ENCODE data around the gene GRID2IP. TPM values are rescaled to one million over a fixed set of nuclear protein-coding genes. Genes with fewer than 3 reads are reported as not detected.
"Not testable (repeated sequence)": the region's sequence is repeated elsewhere in the genome, so short reads cannot be mapped to it uniquely, and the experiment has no call there.

The GRID2IP gene
- total and polyA plus RNA-seq, 3 donors from 2014 or later = 0.34 to 1.9 (median 1.1) TPM

GRCh38 chr7:6476596-6477317 lies 74.5 kb downstream of the GRID2IP start:
- Histone ChIP-seq H3K4me1 (peaks cover 18% of the 10 kb centered on the region), H3K36me3 (ENCODE audit: low read depth, missing control alignments) (no peaks in the 10 kb centered on the region), H3K4me3 (no peak overlapping the region), H3K9me3 (no peaks in the 10 kb centered on the region), H3K27ac (no peak overlapping the region), H3K27me3 (no peaks in the 10 kb centered on the region)
- TF ChIP-seq, protein P1, sequence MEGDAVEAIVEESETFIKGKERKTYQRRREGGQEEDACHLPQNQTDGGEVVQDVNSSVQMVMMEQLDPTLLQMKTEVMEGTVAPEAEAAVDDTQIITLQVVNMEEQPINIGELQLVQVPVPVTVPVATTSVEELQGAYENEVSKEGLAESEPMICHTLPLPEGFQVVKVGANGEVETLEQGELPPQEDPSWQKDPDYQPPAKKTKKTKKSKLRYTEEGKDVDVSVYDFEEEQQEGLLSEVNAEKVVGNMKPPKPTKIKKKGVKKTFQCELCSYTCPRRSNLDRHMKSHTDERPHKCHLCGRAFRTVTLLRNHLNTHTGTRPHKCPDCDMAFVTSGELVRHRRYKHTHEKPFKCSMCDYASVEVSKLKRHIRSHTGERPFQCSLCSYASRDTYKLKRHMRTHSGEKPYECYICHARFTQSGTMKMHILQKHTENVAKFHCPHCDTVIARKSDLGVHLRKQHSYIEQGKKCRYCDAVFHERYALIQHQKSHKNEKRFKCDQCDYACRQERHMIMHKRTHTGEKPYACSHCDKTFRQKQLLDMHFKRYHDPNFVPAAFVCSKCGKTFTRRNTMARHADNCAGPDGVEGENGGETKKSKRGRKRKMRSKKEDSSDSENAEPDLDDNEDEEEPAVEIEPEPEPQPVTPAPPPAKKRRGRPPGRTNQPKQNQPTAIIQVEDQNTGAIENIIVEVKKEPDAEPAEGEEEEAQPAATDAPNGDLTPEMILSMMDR (IDR thresholded peaks at IDR 0.05) = no peak
- no peak for TF ChIP-seq POLR2A (IDR thresholded peaks at IDR 0.05)
- intact Hi-C loops (cut with DNase I; ENCODE audit: low total_unique reads) = no loop called here
- DNase-seq = no peak
- WGBS, 2 donors = 67 to 72% methylated on average over 6 to 7 of the region's 7 CpGs

GRCh38 chr7:6475433-6476186 lies 75.7 kb downstream of the GRID2IP start:
- H3K27me3 ChIP-seq = no peaks in the 10 kb centered on the region
- H3K27ac ChIP-seq = no peak overlapping the region
- H3K4me1 ChIP-seq = peaks cover 17% of the 10 kb centered on the region
- intact Hi-C loops (cut with DNase I; ENCODE audit: low total_unique reads) = no loop called here
- DNase-seq = no peak
- no peaks in the 10 kb centered on the region for H3K9me3 ChIP-seq
- WGBS, 2 donors = 87 to 91% methylated on average over 3 of the region's 3 CpGs
- no peak overlapping the region for H3K4me3 ChIP-seq
- H3K36me3 ChIP-seq (ENCODE audit: low read depth, missing control alignments) = no peaks in the 10 kb centered on the region
- TF ChIP-seq POLR2A (IDR thresholded peaks at IDR 0.05) = no peak
- TF ChIP-seq, protein P1 (IDR thresholded peaks at IDR 0.05) = no peak

- Histone ChIP-seq H3K4me3 (no peak overlapping the region), H3K27me3 (no peaks in the 10 kb centered on the region), H3K4me1 (no peaks in the 10 kb centered on the region), H3K36me3 (ENCODE audit: low read depth, missing control alignments) (no peaks in the 10 kb centered on the region), H3K9me3 (no peaks in the 10 kb centered on the region), H3K27ac (no peak overlapping the region)
- no peak for DNase-seq
- intact Hi-C loops (cut with DNase I; ENCODE audit: low total_unique reads) = no loop called here
- WGBS, 2 donors = 89 to 94% methylated on average over 8 of the region's 8 CpGs
- TF ChIP-seq, protein P1 (IDR thresholded peaks at IDR 0.05) = no peak
- no peak for TF ChIP-seq POLR2A (IDR thresholded peaks at IDR 0.05)
Observed at GRCh38 chr7:6465862-6466261, 85.4 kb downstream of the GRID2IP start.

- H3K4me3 ChIP-seq; H3K27ac ChIP-seq; H3K27me3 ChIP-seq; H3K9me3 ChIP-seq; H3K4me1 ChIP-seq; intact Hi-C loops (cut with DNase I; ENCODE audit: low total_unique reads); DNase-seq; H3K36me3 ChIP-seq (ENCODE audit: low read depth, missing control alignments): not testable (repeated sequence)
- 72 to 79% methylated on average over 5 of the region's 5 CpGs for WGBS, 2 donors
Observed at GRCh38 chr7:6463609-6464008, 87.7 kb downstream of the GRID2IP start.

- H3K27ac ChIP-seq = no peak overlapping the region
- H3K27me3 ChIP-seq = no peaks in the 10 kb centered on the region
- no peaks in the 10 kb centered on the region for H3K36me3 ChIP-seq (ENCODE audit: low read depth, missing control alignments)
- no peak overlapping the region for H3K4me3 ChIP-seq
- intact Hi-C loops (cut with DNase I; ENCODE audit: low total_unique reads) = no loop called here
- TF ChIP-seq, protein P1 (IDR thresholded peaks at IDR 0.05) = no peak
- no peak for TF ChIP-seq POLR2A (IDR thresholded peaks at IDR 0.05)
- H3K4me1 ChIP-seq = no peaks in the 10 kb centered on the region
- no peaks in the 10 kb centered on the region for H3K9me3 ChIP-seq
- DNase-seq = no peak
- WGBS, 2 donors = 85 to 88% methylated on average over 4 of the region's 4 CpGs
Observed at GRCh38 chr7:6461946-6462550, 89.2 kb downstream of the GRID2IP start.

Measured in testis (tissue), 3 donors.